Astrocyte (in vitro differentiated cells and primary cell): ENCODE measurements around the gene TBC1D8. TPM values are rescaled to one million over a fixed set of nuclear protein-coding genes. Genes with fewer than 3 reads are reported as not detected.

ENCODE experiments used
- DNase-seq: peaks from one replicate; pipeline ENCODE4 v3.0.0-alpha.2; 2010; ENCODE audit warnings: low read depth
- FAIRE-seq: peaks from 2 replicates; lab custom pipeline; 2011; peaks lifted over from hg19 to GRCh38; lab: Jason Lieb, UNC
- H2AFZ ChIP-seq: 2 replicates; pipeline ENCODE4 v1.6.0; 2012; ENCODE audit warnings: low read depth, low read length, inconsistent platforms
- H3K27ac ChIP-seq: 2 replicates; pipeline ENCODE4 v1.5.1; 2011; ENCODE audit warnings: low read depth, low read length, inconsistent platforms
- H3K27me3 ChIP-seq: 2 replicates; pipeline ENCODE4 v1.6.0; 2011; ENCODE audit warnings: low read length, inconsistent platforms; ENCODE audit not compliant: insufficient read depth
- H3K36me3 ChIP-seq: 2 replicates; pipeline ENCODE4 v1.5.1; 2011; ENCODE audit warnings: low read length, inconsistent platforms; ENCODE audit not compliant: insufficient read depth
- H3K4me1 ChIP-seq: 2 replicates; pipeline ENCODE4 v1.5.1; 2011; ENCODE audit warnings: low read length, inconsistent platforms; ENCODE audit not compliant: insufficient read depth
- H3K4me2 ChIP-seq: 2 replicates; pipeline ENCODE4 v1.6.0; 2012; ENCODE audit warnings: low read length, inconsistent platforms
- H3K4me3 ChIP-seq: 2 replicates; pipeline ENCODE4 v1.5.1; 2011; ENCODE audit warnings: low read depth, mild to moderate bottlenecking, low read length, inconsistent platforms; ENCODE audit not compliant: insufficient read depth
- H3K79me2 ChIP-seq: 2 replicates; pipeline ENCODE4 v1.6.0; 2012; ENCODE audit warnings: mild to moderate bottlenecking, low read length, inconsistent platforms; ENCODE audit not compliant: insufficient read depth
- H3K9ac ChIP-seq: 2 replicates; pipeline ENCODE4 v1.6.0; 2012; ENCODE audit warnings: mild to moderate bottlenecking, low read length, inconsistent platforms
- H3K9me3 ChIP-seq: 2 replicates; pipeline ENCODE4 v1.5.1; 2012; ENCODE audit warnings: low read depth, mild to moderate bottlenecking, low read length, inconsistent platforms; ENCODE audit not compliant: insufficient read depth
- H4K20me1 ChIP-seq: 2 replicates; pipeline ENCODE4 v1.6.0; 2012; ENCODE audit warnings: low read length, inconsistent platforms; ENCODE audit not compliant: insufficient read depth
- H3K27ac Mint-ChIP-seq: one replicate; pipeline ENCODE4 v1.8.0; 2021; ENCODE audit warnings: mild to moderate bottlenecking, mixed read lengths; ENCODE audit not compliant: unreplicated experiment
- H3K27me3 Mint-ChIP-seq: one replicate; pipeline ENCODE4 v1.8.0; 2021; ENCODE audit warnings: low read depth, mixed read lengths; ENCODE audit not compliant: unreplicated experiment
- H3K36me3 Mint-ChIP-seq: one replicate; pipeline ENCODE4 v1.8.0; 2021; ENCODE audit warnings: low read depth, mixed read lengths; ENCODE audit not compliant: unreplicated experiment
- H3K4me1 Mint-ChIP-seq: one replicate; pipeline ENCODE4 v1.8.0; 2021; ENCODE audit warnings: low read depth, mixed read lengths; ENCODE audit not compliant: unreplicated experiment
- H3K4me3 Mint-ChIP-seq: one replicate; pipeline ENCODE4 v1.8.0; 2021; ENCODE audit warnings: mild to moderate bottlenecking, moderate library complexity, mixed read lengths; ENCODE audit not compliant: unreplicated experiment
- H3K9me3 Mint-ChIP-seq: one replicate; pipeline ENCODE4 v1.8.0; 2021; ENCODE audit warnings: mild to moderate bottlenecking, mixed read lengths; ENCODE audit not compliant: unreplicated experiment
- EZH2 ChIP-seq: IDR thresholded peaks from 2 replicates; pipeline ENCODE4 v1.6.1; 2012; ENCODE audit warnings: mild to moderate bottlenecking, low read length, inconsistent platforms; ENCODE audit not compliant: insufficient read depth
- total RNA-seq: library from RNA; stranded (reverse); gene quantifications from 2 replicates; pipeline ENCODE4 v1.2.1, GENCODE V29; 2021
- TF ChIP-seq, protein P1 (sequence below): IDR thresholded peaks from 2 replicates; pipeline ENCODE4 v1.5.1; 2011; ENCODE audit warnings: low read depth, mild to moderate bottlenecking, inconsistent platforms, low read length, moderate library complexity; ENCODE audit not compliant: insufficient read depth

TBC1D8 gene
- total RNA-seq, 1 donor from 2014 or later: 2.4 TPM

DNA sequence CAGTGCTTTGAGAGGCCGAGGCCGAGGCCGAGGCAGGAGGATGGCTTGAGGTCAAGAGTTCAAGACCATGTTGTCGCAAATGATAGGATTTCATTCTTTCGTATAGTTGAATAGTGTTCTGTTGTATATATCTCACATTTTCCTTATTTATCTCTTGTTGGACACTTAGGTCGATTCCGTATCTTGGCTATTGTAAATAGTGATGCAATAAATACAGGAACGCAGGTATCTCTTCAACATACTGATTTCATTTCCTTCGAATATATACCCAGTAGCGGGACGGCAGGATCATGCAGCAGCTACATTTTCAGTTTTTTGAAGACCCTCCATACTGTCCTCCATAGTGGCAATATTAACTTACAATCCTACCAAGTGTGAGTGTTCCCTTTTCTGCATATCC is 4.1 kb downstream of the TBC1D8 start:
- Histone ChIP-seq H2AFZ (no peak overlapping the region), H3K9me3 (no peaks in the 10 kb centered on the region), H4K20me1 (no peaks in the 10 kb centered on the region), H3K79me2 (no peaks in the 10 kb centered on the region), H3K4me2 (no peak overlapping the region), H3K27ac (no peak overlapping the region), H3K36me3 (no peaks in the 10 kb centered on the region), H3K27me3 (peaks cover 15% of the 10 kb centered on the region), H3K4me3 (no peak overlapping the region), H3K4me1 (peaks cover 3% of the 10 kb centered on the region), H3K9ac (no peak overlapping the region)
- H3K4me1 Mint-ChIP-seq: peaks cover 10% of the 10 kb centered on the region
- H3K27me3 Mint-ChIP-seq: peaks cover 15% of the 10 kb centered on the region
- DNase-seq (no peak), FAIRE-seq (no peak)
- no peaks in the 10 kb centered on the region for H3K36me3 Mint-ChIP-seq
- no peak overlapping the region for H3K4me3 Mint-ChIP-seq
- no peaks in the 10 kb centered on the region for H3K9me3 Mint-ChIP-seq
- no peak for TF ChIP-seq EZH2
- TF ChIP-seq, protein P1, sequence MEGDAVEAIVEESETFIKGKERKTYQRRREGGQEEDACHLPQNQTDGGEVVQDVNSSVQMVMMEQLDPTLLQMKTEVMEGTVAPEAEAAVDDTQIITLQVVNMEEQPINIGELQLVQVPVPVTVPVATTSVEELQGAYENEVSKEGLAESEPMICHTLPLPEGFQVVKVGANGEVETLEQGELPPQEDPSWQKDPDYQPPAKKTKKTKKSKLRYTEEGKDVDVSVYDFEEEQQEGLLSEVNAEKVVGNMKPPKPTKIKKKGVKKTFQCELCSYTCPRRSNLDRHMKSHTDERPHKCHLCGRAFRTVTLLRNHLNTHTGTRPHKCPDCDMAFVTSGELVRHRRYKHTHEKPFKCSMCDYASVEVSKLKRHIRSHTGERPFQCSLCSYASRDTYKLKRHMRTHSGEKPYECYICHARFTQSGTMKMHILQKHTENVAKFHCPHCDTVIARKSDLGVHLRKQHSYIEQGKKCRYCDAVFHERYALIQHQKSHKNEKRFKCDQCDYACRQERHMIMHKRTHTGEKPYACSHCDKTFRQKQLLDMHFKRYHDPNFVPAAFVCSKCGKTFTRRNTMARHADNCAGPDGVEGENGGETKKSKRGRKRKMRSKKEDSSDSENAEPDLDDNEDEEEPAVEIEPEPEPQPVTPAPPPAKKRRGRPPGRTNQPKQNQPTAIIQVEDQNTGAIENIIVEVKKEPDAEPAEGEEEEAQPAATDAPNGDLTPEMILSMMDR: no peak
- no peak overlapping the region for H3K27ac Mint-ChIP-seq

DNA sequence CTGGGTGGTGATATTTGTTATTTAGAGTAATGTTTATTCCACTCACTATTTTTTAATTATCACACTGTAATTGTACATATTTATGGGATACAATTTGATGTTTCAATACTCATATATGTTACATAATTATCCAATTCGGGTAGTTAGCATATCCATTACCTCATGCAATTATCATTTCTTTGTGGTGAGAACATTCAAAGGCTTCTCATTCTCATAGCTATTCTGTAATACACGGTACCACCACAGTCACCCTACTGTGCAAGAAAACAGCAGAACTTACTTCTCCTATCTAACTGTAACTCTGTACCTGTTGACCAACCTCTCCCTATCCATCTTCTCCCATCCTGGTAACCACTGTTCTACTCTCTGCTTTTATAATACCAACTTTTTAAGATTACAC is 4.6 kb downstream of the TBC1D8 start:
- no peak overlapping the region for H3K4me2 ChIP-seq

DNA sequence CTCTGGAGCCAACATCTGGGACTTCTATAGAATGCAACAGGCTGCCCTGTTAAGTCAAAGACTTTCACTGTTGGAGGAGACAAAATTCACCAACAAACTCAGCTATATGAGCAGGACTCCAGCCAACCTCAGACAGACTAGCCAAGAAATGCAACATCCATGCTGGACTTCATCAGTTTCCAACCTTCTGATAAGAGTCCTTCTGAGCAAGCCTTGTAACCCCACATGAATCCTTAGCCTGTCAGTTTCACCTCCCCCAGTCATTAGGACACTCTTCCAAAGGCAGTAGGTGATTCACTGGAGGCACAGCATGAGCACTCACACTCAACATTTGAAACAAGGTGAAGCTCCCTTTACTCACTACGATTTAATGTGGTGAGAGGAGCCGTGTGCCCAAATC is 5.8 kb downstream of the TBC1D8 start:
- no peak for FAIRE-seq
- Mint-ChIP-seq H3K9me3 (no peaks in the 10 kb centered on the region), H3K36me3 (no peaks in the 10 kb centered on the region), H3K27ac (no peak overlapping the region), H3K4me1 (peaks cover 14% of the 10 kb centered on the region), H3K27me3 (peaks cover 15% of the 10 kb centered on the region), H3K4me3 (no peak overlapping the region)
- no peaks in the 10 kb centered on the region for H3K36me3 ChIP-seq
- TF ChIP-seq, protein P1: no peak
- TF ChIP-seq EZH2: no peak
- no peaks in the 10 kb centered on the region for H3K79me2 ChIP-seq
- no peak overlapping the region for H2AFZ ChIP-seq
- H3K4me1 ChIP-seq: no peaks in the 10 kb centered on the region
- H3K4me2 ChIP-seq: no peak overlapping the region
- H3K4me3 ChIP-seq: no peak overlapping the region
- H3K9ac ChIP-seq: no peak overlapping the region
- DNase-seq: no peak
- no peak overlapping the region for H3K27ac ChIP-seq
- H3K9me3 ChIP-seq: no peaks in the 10 kb centered on the region
- no peaks in the 10 kb centered on the region for H4K20me1 ChIP-seq
- peaks cover 15% of the 10 kb centered on the region for H3K27me3 ChIP-seq

More for the DNA sequence above, 4.6 kb downstream of the TBC1D8 start:
- Mint-ChIP-seq H3K4me3 (no peak overlapping the region), H3K27ac (no peak overlapping the region), H3K27me3 (peaks cover 15% of the 10 kb centered on the region), H3K9me3 (no peaks in the 10 kb centered on the region), H3K36me3 (no peaks in the 10 kb centered on the region), H3K4me1 (peaks cover 8% of the 10 kb centered on the region)
- no peaks in the 10 kb centered on the region for H4K20me1 ChIP-seq
- H3K27ac ChIP-seq: no peak overlapping the region
- H3K79me2 ChIP-seq: no peaks in the 10 kb centered on the region
- FAIRE-seq: no peak
- H3K9ac ChIP-seq: no peak overlapping the region
- no peaks in the 10 kb centered on the region for H3K36me3 ChIP-seq
- no peak overlapping the region for H2AFZ ChIP-seq
- H3K27me3 ChIP-seq: peaks cover 15% of the 10 kb centered on the region
- no peak for TF ChIP-seq EZH2
- TF ChIP-seq, protein P1: no peak
- DNase-seq: no peak
- H3K4me1 ChIP-seq: no peaks in the 10 kb centered on the region
- H3K4me3 ChIP-seq: no peak overlapping the region
- no peaks in the 10 kb centered on the region for H3K9me3 ChIP-seq
